Heart left ventricle (tissue), 13 donors: ENCODE measurements around the gene PRDM4.

ENCODE experiments used
- CTCF ChIP-seq, 12 donors: fragments of 200-600 bp; sonication (generic) in 4 of 12; IDR thresholded peaks; one replicate each; pipeline versions ENCODE4 v1.5.0 to v1.8.0; 2018 to 2022; ENCODE audit warnings: antibody characterized with exemption in 12 of 12, mild to moderate bottlenecking in 5 of 12
- POLR2A ChIP-seq, 2 donors: fragments of 450-650 bp; IDR thresholded peaks; one replicate each; pipeline ENCODE4 v1.6.1; 2017; ENCODE audit warnings: antibody characterized with exemption in 2 of 2, mild to moderate bottlenecking in 2 of 2, moderate library complexity in 2 of 2
- donor health status: ischemic (EF 13 %, LVEDD 7.1; RV severe dilation, severe dysfunction).
- donor health status: DM: no; HTN: yes; CAD: no.
- donor health status: DM: no; HTN: no; CAD: no.
- donor health status: ischemic (EF 25% LVEDD 6.9; RV normal size, moderate dysfunction).
- donor health status: ischemic (EF 25% LVEDD 5.7; RV mildly dilated, moderate dysfunction).
- donor health status: ischemic (EF 35%, LVEDD 5.7; RV mildly dilated, moderate dysfunction).
- donor health status: nonischemic (EF 11% LVEDD 7.7; RV severe dilation, severe dysfunction).
- donor health status: DM: yes; HTN: yes; CAD: no.
- donor health status: PGD.
- donor health status: ischemic (EF 29% LVEDD 5.4; RV normal size, mild dysfunction).
- donor health status: nonischemic (EF 23%, LVEDD 6.1; RV moderate dilation, normal function).

GRCh38 chr12:107732365-107732764 lies 28.6 kb downstream of the PRDM4 start:
- TF ChIP-seq CTCF (IDR thresholded peaks at IDR 0.05) (no peak), POLR2A (IDR thresholded peaks at IDR 0.05) (no peak)
